Gastrocnemius medialis (tissue), 4 donors: ENCODE data around the gene OTUD5. TPM values are rescaled to one million over a fixed set of nuclear protein-coding genes. Genes with fewer than 3 reads are reported as not detected.

ENCODE experiments used
- ATAC-seq, 2 donors: fragments of 150-250 bp; one replicate each; pipeline ENCODE4 v1.9.1; 2016
- DNase-seq, 2 donors: peaks; one replicate each; pipeline ENCODE4 v3.0.0-alpha.2; 2019
- H3K27ac ChIP-seq, 4 donors: fragments of 200-600 bp; sonication (generic); 1 replicate in 1 of 4; 2 replicates in 3 of 4; pipeline ENCODE4 v1.5.1; 2016 to 2018; ENCODE audit warnings: mild to moderate bottlenecking in 2 of 4, moderate library complexity in 1 of 4
- H3K27me3 ChIP-seq, 3 donors: fragments of 200-600 bp; sonication (generic) in 2 of 3; 1 replicate in 1 of 3; 2 replicates in 2 of 3; pipeline versions ENCODE4 v1.5.1 to v1.6.0; 2016 to 2019; ENCODE audit warnings: mild to moderate bottlenecking in 1 of 3, moderate library complexity in 1 of 3
- H3K36me3 ChIP-seq, 2 donors: fragments of 200-600 bp; sonication (generic) in 1 of 2; one replicate each; pipeline ENCODE4 v1.5.1; 2017 to 2018
- H3K4me1 ChIP-seq, 2 donors: fragments of 200-600 bp; sonication (generic) in 1 of 2; one replicate each; pipeline ENCODE4 v1.5.1; 2016 to 2017; ENCODE audit warnings: mild to moderate bottlenecking in 2 of 2
- H3K4me3 ChIP-seq, 4 donors: fragments of 200-600 bp; sonication (generic) in 3 of 4; 1 replicate in 1 of 4; 2 replicates in 3 of 4; pipeline ENCODE4 v1.5.1; 2016 to 2019; ENCODE audit warnings: mild to moderate bottlenecking in 2 of 4
- H3K9me3 ChIP-seq, 3 donors: fragments of 200-600 bp; sonication (generic) in 2 of 3; 1 replicate in 1 of 3; 2 replicates in 2 of 3; pipeline ENCODE4 v1.5.1; 2016 to 2019
- CTCF ChIP-seq, 5 experiments: fragments of 450-650 bp in 3 of 5; fragments of 200-600 bp in 2 of 5; sonication (generic) in 2 of 5; IDR thresholded peaks in 4 of 5; conservative IDR thresholded peaks in 1 of 5; 1 replicate in 4 of 5; 2 replicates in 1 of 5; pipeline ENCODE4 v1.5.1; 2016 to 2019; ENCODE audit warnings: antibody characterized with exemption in 5 of 5, mild to moderate bottlenecking in 3 of 5, moderate library complexity in 3 of 5
- POLR2A ChIP-seq, 2 donors: fragments of 450-650 bp; IDR thresholded peaks; one replicate each; pipeline ENCODE4 v1.6.1; 2017; ENCODE audit warnings: antibody characterized with exemption in 2 of 2, mild to moderate bottlenecking in 2 of 2, moderate library complexity in 2 of 2
- in situ Hi-C, 4 donors: fragments of 200-750 bp; cut with MboI; loops; one replicate each; pipeline versions ENCODE4 v1.15.0 to v1.8.0; 2017; ENCODE audit warnings: low sequenced_read_pairs in 4 of 4
- intact Hi-C: fragments of 100-400 bp; cut with DNase I; formaldehyde crosslinking; loops from one replicate; pipeline ENCODE4 v1.15.1; 2023; ENCODE audit warnings: low total_unique reads
- total RNA-seq, 4 donors: library from RNA; depleted of rRNA; stranded (reverse); fragments of >200 nt; gene quantifications; one replicate each; pipeline versions ENCODE4 v1.1.0 to v1.2.3, GENCODE V29; 2016

OTUD5 gene
- total RNA-seq, 4 donors from 2014 or later, result 22.2 to 32.2 (median 28.5) TPM

GRCh38 chrX:48933757-48934156 is 23.6 kb downstream of the OTUD5 start:
- ATAC-seq, result no peak
- Histone ChIP-seq H3K27ac (no peak overlapping the region), H3K4me1 (no peaks in the 10 kb centered on the region), H3K36me3 (peaks cover 0 to 26% of the 10 kb centered on the region in 2 donors), H3K9me3 (no peaks in the 10 kb centered on the region), H3K4me3 (no peak overlapping the region), H3K27me3 (no peaks in the 10 kb centered on the region)
- in situ Hi-C loops, result loop anchor here in 1 of 4 donors (25.0 kb wide), 1 partner anchor 296 kb away; no protein-coding TSS in a partner anchor
- DNase-seq, result no peak
- no peak for TF ChIP-seq CTCF (IDR thresholded peaks at IDR 0.05 in 4 of 5, conservative IDR thresholded peaks at IDR 0.05 in 1 of 5)
- no peak for TF ChIP-seq POLR2A (IDR thresholded peaks at IDR 0.05)
- intact Hi-C loops, result no loop called here

GRCh38 chrX:48927736-48928382 is 29.5 kb downstream of the OTUD5 start:
- in situ Hi-C loops (loop anchor here in 1 of 4 donors (25.0 kb wide), 1 partner anchor 291 kb away; no protein-coding TSS in a partner anchor), intact Hi-C loops (no loop called here)
- H3K27me3 ChIP-seq, result no peaks in the 10 kb centered on the region
- TF ChIP-seq CTCF (IDR thresholded peaks at IDR 0.05 in 4 of 5, conservative IDR thresholded peaks at IDR 0.05 in 1 of 5), result no peak
- no peak for TF ChIP-seq POLR2A (IDR thresholded peaks at IDR 0.05)
- ATAC-seq (no peak), DNase-seq (no peak)
- H3K4me1 ChIP-seq, result no peaks in the 10 kb centered on the region
- peaks cover 0 to 32% of the 10 kb centered on the region in 2 donors for H3K36me3 ChIP-seq
- no peak overlapping the region for H3K4me3 ChIP-seq
- H3K9me3 ChIP-seq, result no peaks in the 10 kb centered on the region
- no peak overlapping the region for H3K27ac ChIP-seq

GRCh38 chrX:48927123-48927522 is 30.3 kb downstream of the OTUD5 start:
- ATAC-seq, result no peak

GRCh38 chrX:48924270-48924669 is 33.1 kb downstream of the OTUD5 start:
- in situ Hi-C loops, result no loop called here
- intact Hi-C loops, result no loop called here
- no peak for TF ChIP-seq CTCF (IDR thresholded peaks at IDR 0.05 in 4 of 5, conservative IDR thresholded peaks at IDR 0.05 in 1 of 5)
- no peak for TF ChIP-seq POLR2A (IDR thresholded peaks at IDR 0.05)

More at GRCh38 chrX:48927123-48927522, 30.3 kb downstream of the OTUD5 start:
- Histone ChIP-seq H3K36me3 (peaks cover 0 to 32% of the 10 kb centered on the region in 2 donors), H3K27me3 (no peaks in the 10 kb centered on the region), H3K9me3 (no peaks in the 10 kb centered on the region), H3K4me1 (no peaks in the 10 kb centered on the region), H3K27ac (no peak overlapping the region), H3K4me3 (no peak overlapping the region)
- no peak for DNase-seq
- in situ Hi-C loops, result loop anchor here in 1 of 4 donors (25.0 kb wide), 1 partner anchor 290 kb away; no protein-coding TSS in a partner anchor
- no peak for TF ChIP-seq POLR2A (IDR thresholded peaks at IDR 0.05)
- no peak for TF ChIP-seq CTCF (IDR thresholded peaks at IDR 0.05 in 4 of 5, conservative IDR thresholded peaks at IDR 0.05 in 1 of 5)
- intact Hi-C loops, result no loop called here

More at GRCh38 chrX:48924270-48924669, 33.1 kb downstream of the OTUD5 start:
- Histone ChIP-seq H3K4me1 (peaks cover 0 to 4% of the 10 kb centered on the region in 2 donors), H3K4me3 (no peak overlapping the region), H3K36me3 (peaks cover 0 to 17% of the 10 kb centered on the region in 2 donors), H3K27ac (no peak overlapping the region), H3K27me3 (no peaks in the 10 kb centered on the region), H3K9me3 (no peaks in the 10 kb centered on the region)
- no peak for DNase-seq
- ATAC-seq, result no peak
